Mesodermal cell (in vitro differentiated cells): Measurements from ENCODE around the gene PDXDC1.
A peak's percentile ranks its signal among the peaks of the same experiment; 100 is the strongest.
"Not testable (repeated sequence)": the region's sequence is repeated elsewhere in the genome, so short reads cannot be mapped to it uniquely, and the experiment has no call there.

ENCODE experiments used
- H3K27ac ChIP-seq: 2 replicates; pipeline ENCODE4 v1.7.0; 2013; ENCODE audit warnings: mild to moderate bottlenecking, low read depth, low read length, moderate library complexity; ENCODE audit not compliant: severe bottlenecking
- H3K36me3 ChIP-seq: 2 replicates; pipeline ENCODE4 v1.7.1; 2013; ENCODE audit warnings: mild to moderate bottlenecking, low read length, moderate library complexity; ENCODE audit not compliant: control insufficient read depth, insufficient read depth
- H3K4me1 ChIP-seq: one replicate; pipeline ENCODE4 v1.7.1; 2013; ENCODE audit warnings: mild to moderate bottlenecking, low read length; ENCODE audit not compliant: insufficient read depth, control insufficient read depth, poor library complexity, severe bottlenecking
- H3K4me3 ChIP-seq: 2 replicates; pipeline ENCODE4 v1.7.0; 2013; ENCODE audit warnings: low read length, control low read depth, mild to moderate bottlenecking; ENCODE audit not compliant: insufficient read depth, poor library complexity, severe bottlenecking; ENCODE audit errors: extremely low read depth
- H3K9me3 ChIP-seq: 2 replicates; pipeline ENCODE4 v1.7.1; 2013; ENCODE audit warnings: mild to moderate bottlenecking, low read length, moderate library complexity; ENCODE audit not compliant: control insufficient read depth
- WGBS, 2 experiments: methylation state at CpG; one replicate each; pipeline ENCODE4 v1.1.5; 2013; ENCODE audit warnings: missing lambda C conversion rate in 2 of 2; ENCODE audit not compliant: insufficient coverage in 2 of 2; 5-methylcytosine and 5-hydroxymethylcytosine counted together

PDXDC1 gene

GRCh38 chr16:14996702-14997101, 21.9 kb downstream of the PDXDC1 start:
- not testable (repeated sequence) for H3K27ac ChIP-seq, H3K9me3 ChIP-seq, H3K4me1 ChIP-seq, H3K4me3 ChIP-seq
- 90 to 93% methylated on average over 3 to 4 of the region's 6 CpGs for WGBS, 2 experiments
- peaks cover 32% of the 10 kb centered on the region for H3K36me3 ChIP-seq

GRCh38 chr16:14998300-14998699, 23.5 kb downstream of the PDXDC1 start:
- 96 to 97% methylated on average over 7 of the region's 7 CpGs for WGBS, 2 experiments
- not testable (repeated sequence) for H3K9me3 ChIP-seq, H3K4me3 ChIP-seq, H3K27ac ChIP-seq, H3K4me1 ChIP-seq
- peaks cover 27% of the 10 kb centered on the region for H3K36me3 ChIP-seq

- H3K36me3 ChIP-seq = peaks cover 39% of the 10 kb centered on the region
- 91 to 95% methylated on average over 1 to 3 of the region's 3 CpGs for WGBS, 2 experiments
- H3K9me3 ChIP-seq, H3K4me3 ChIP-seq, H3K27ac ChIP-seq, H3K4me1 ChIP-seq: not testable (repeated sequence)
These were observed 25.0 kb downstream of the PDXDC1 start for GRCh38 chr16:14999845-15000244.

- H3K4me1 ChIP-seq, H3K4me3 ChIP-seq, H3K9me3 ChIP-seq, H3K27ac ChIP-seq: not testable (repeated sequence)
- peaks cover 59% of the 10 kb centered on the region for H3K36me3 ChIP-seq
- whole genome bisulfite sequencing, 2 experiments = no CpG with 5 or more reads among the region's 3 CpGs
These were observed 27.6 kb downstream of the PDXDC1 start for GRCh38 chr16:15002448-15002847.

- WGBS, 2 experiments = 77 to 86% methylated on average over 4 to 5 of the region's 5 CpGs
- not testable (repeated sequence) for H3K9me3 ChIP-seq, H3K4me1 ChIP-seq, H3K27ac ChIP-seq, H3K4me3 ChIP-seq
- H3K36me3 ChIP-seq = peaks cover 48% of the 10 kb centered on the region
These were observed 30.7 kb downstream of the PDXDC1 start for GRCh38 chr16:15005357-15006132.

DNA sequence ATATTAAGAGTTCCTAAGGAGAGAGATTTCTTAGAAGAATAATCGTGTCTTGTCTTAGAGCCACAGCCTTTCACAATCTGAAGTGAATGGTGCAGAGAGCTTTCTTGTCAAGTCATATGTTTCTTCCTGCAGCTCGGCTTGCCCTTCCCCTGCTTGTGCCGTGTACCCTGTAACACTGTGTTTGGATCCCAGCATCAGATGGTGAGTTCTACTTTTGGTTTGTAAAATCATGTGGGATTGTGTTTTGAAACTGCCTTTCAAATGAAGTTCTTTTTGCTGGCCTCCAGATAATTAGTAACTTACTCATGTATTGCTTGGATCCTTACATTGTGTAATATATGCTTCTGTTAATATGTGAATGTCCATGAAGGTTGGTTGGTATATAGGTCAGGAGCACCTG, 33.8 kb downstream of the PDXDC1 start:
- H3K4me1 ChIP-seq, H3K4me3 ChIP-seq, H3K27ac ChIP-seq, H3K9me3 ChIP-seq: not testable (repeated sequence)
- WGBS, 2 experiments = 78 to 95% methylated on average over 1 to 3 of the region's 3 CpGs
- H3K36me3 ChIP-seq = peaks cover 58% of the 10 kb centered on the region

- 98 to 99% methylated on average over 8 of the region's 10 CpGs for WGBS, 2 experiments
- Histone ChIP-seq H3K4me1 (peaks cover 11% of the 10 kb centered on the region), H3K36me3 (peaks cover 47% of the 10 kb centered on the region)
- not testable (repeated sequence) for H3K4me3 ChIP-seq, H3K27ac ChIP-seq, H3K9me3 ChIP-seq
These were observed 38.1 kb downstream of the PDXDC1 start for GRCh38 chr16:15012941-15013340.

DNA sequence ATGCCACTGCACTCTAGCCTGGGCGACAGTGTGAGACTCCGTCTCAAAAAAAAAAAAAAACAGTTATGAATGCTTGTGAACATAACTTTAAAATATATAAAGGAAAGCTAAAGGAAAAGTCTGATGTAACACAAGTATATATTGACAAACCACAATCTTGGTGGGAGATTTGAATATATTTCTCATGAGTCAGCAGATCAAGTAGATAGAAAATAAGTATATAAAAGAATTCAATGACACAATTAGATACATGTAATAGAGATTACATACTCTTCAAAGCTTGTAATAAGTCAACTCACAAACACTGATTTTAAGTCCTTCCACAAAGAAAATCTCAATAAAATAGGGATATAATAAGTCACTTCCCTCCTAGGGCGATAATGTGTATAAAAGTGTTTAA, 40.8 kb downstream of the PDXDC1 start:
- H3K36me3 ChIP-seq = peaks cover 58% of the 10 kb centered on the region
- H3K4me3 ChIP-seq, H3K9me3 ChIP-seq, H3K27ac ChIP-seq: not testable (repeated sequence)
- no CpG with 5 or more reads among the region's 3 CpGs for WGBS, 2 experiments
- peaks cover 11% of the 10 kb centered on the region for H3K4me1 ChIP-seq

DNA sequence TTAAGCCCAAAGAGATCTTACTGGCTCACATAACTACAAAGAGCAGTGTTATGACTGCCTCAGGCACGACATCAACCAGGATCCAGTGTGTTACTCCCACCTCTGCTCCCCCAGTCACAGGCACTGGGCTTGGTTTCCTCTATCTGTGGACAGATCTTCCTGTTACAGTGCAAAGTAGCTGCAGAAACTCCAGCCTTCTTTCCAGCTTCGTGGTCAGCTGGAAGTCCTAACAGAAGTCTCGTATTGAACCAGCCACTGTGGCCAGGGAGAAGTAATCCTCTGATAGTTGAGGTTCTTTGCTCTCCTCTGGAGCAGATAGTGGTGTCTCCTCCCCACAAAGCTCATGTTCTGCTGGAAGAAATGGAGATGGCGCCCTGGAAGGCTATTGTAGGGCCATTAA, 41.5 kb downstream of the PDXDC1 start:
- peaks cover 57% of the 10 kb centered on the region for H3K36me3 ChIP-seq
- not testable (repeated sequence) for H3K4me3 ChIP-seq, H3K9me3 ChIP-seq
- WGBS, 2 experiments = 89 to 91% methylated on average over 2 to 3 of the region's 4 CpGs
- H3K27ac ChIP-seq = peak overlapping the region; percentile 67
- peaks cover 11% of the 10 kb centered on the region for H3K4me1 ChIP-seq

DNA sequence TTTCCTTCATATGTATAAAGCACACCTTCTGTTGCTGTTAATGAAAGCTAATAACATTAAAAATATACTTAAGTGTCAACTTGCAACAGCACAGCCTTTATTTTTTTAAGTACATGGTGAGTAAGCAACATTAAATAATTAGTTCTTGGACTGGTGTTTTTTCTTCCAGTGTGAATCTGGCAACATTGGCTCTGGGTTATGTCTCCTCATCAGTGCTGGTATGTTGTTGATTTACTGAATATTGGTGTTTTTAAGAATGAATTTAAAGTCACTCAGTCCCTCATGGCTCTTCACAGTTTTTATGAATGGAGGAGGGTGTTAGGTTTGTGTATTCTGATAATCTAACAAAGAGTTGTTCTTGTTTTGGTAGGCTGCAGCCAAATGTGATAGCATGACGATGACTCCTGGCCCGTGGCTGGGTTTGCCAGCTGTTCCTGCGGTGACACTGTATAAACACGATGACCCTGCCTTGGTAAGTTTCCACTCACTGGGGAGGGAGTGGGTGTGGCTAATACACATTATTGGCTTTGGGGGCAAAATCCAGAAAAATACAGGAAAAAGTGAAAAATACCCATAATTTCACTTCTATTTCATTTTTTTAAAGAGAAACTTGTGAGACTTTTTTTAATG, 42.2 kb downstream of the PDXDC1 start:
- H3K4me3 ChIP-seq, H3K9me3 ChIP-seq: not testable (repeated sequence)
- 75% methylated on average over 2 of the region's 4 CpGs; no CpG with 5 or more reads in 1 of the 2 experiments for WGBS, 2 experiments
- Histone ChIP-seq H3K4me1 (peaks cover 11% of the 10 kb centered on the region), H3K27ac (peak overlapping the region; percentile 67), H3K36me3 (peaks cover 59% of the 10 kb centered on the region)

DNA sequence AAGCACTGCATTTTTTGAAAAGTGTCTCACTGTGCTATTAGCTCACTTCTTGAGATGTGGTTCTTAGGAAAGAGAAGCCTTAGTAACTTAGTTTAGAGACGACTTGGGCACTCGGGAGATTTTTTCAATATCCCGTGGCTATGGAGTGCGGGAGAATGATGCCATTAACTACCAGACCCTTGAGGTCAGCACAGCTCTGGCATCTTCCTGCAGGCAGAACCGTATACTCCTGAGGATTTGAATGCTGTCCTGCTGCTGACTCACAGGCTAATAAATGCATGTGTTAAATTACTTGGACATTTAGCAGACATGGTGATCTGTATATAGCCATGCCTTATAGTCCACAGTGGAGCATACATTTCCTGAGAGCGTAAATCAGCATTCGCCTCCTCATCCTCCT, 46.6 kb downstream of the PDXDC1 start:
- Histone ChIP-seq H3K36me3 (peaks cover 73% of the 10 kb centered on the region), H3K4me1 (peaks cover 11% of the 10 kb centered on the region), H3K27ac (peak overlapping the region; percentile 70)
- not testable (repeated sequence) for H3K4me3 ChIP-seq, H3K9me3 ChIP-seq
- 90 to 94% methylated on average over 7 of the region's 7 CpGs for WGBS, 2 experiments
